ENCODE data around the gene TCHP.

The TCHP gene

DNA sequence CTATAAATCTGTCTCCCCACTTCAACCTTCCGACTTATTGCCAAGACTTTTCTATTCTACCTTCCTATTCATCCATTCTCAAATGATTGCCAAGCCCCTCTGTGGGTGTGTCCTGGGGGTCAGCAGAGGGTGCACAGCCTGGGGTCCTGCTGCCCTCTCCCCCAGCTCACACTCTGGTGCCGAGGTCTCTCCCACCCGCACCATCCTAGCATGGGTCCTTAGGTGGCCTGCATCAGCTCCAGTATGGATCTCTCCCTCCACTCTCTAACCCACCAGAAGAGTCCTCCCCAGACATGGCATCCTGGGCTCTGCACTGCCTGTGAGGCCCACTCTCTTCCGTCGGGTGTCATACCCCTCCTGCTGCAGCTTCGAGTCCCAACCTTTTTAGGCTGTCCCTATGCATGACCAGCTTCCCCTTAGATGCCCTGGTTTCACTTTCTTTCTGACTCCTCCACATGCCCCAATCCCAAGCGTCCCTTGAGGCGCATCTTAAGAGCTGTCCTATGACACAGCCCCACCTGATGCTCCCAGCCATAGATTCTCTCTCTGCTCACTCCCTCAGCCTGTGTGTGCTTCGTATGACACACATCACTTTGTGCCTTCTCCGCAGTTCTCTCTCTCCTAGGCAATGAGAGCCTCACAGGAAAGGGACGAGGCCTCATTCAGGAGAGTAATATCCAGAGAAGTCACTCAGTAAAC is 52.2 kb downstream of the TCHP start:
- Histone ChIP-seq H2AFZ (ENCODE audit: low read depth, low read length) (no peak overlapping the region), H3K4me2 (ENCODE audit: insufficient read depth, low read length) (no peak overlapping the region), H3K9ac (ENCODE audit: low read depth, low read length) (no peak overlapping the region), H3K36me3 (ENCODE audit: insufficient read depth, low read length) (peaks cover 79% of the 10 kb centered on the region), H3K27me3 (ENCODE audit: insufficient read depth, low read length, poor library complexity) (no peaks in the 10 kb centered on the region), H3K27ac (ENCODE audit: low read length) (no peak overlapping the region), H4K20me1 (ENCODE audit: insufficient read depth, low read length) (no peaks in the 10 kb centered on the region), H3K79me2 (ENCODE audit: insufficient read depth, low read length) (no peaks in the 10 kb centered on the region), H3K4me3 (ENCODE audit: low read depth in 1 of 2, low read length in 2 of 2) (no peak overlapping the region), H3K4me1 (ENCODE audit: insufficient read depth, low read length) (no peaks in the 10 kb centered on the region), H3K9me3 (ENCODE audit: insufficient read depth, low read length, severe bottlenecking) (no peaks in the 10 kb centered on the region)
- DNase-seq = no peak
- 0 out of 3 replicates have a peak, but pooled peaks have one; percentile 24 for ATAC-seq (ENCODE audit: insufficient read depth, low read depth)
- no peak for TF ChIP-seq CTCF (IDR thresholded peaks at IDR 0.05; ENCODE audit: borderline replicate concordance, extremely low read depth, low read length, poor library complexity, severe bottlenecking)
- no peak for TF ChIP-seq EZH2 (IDR thresholded peaks at IDR 0.05; ENCODE audit: borderline replicate concordance, low read depth, low read length, severe bottlenecking)

DNA sequence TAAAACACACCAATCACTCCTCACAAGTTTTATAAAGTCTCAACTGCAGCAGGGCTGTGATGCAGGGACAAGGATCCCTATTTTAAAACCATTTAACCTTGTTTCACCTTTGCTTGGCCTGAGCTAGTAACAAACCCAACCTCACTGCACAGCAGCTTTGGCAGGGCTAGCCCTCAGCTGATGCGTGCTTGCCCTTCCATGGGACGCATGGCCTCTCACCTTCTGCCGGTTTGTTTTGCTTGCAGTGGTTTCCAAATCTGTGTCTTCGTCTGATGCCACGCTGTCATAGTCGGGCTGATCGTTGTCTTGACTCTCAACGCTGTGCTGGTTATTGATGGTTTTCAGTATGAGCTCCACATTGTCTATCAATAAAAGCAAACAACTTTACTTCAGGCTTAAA is 52.8 kb downstream of the TCHP start:
- no peak overlapping the region for H2AFZ ChIP-seq (ENCODE audit: low read depth, low read length)
- peaks cover 77% of the 10 kb centered on the region for H3K36me3 ChIP-seq (ENCODE audit: insufficient read depth, low read length)
- H3K79me2 ChIP-seq (ENCODE audit: insufficient read depth, low read length) = no peaks in the 10 kb centered on the region
- DNase-seq (no peak), ATAC-seq (ENCODE audit: insufficient read depth, low read depth) (no peak)
- H3K27me3 ChIP-seq (ENCODE audit: insufficient read depth, low read length, poor library complexity) = no peaks in the 10 kb centered on the region
- no peak overlapping the region for H3K27ac ChIP-seq (ENCODE audit: low read length)
- H3K4me3 ChIP-seq (ENCODE audit: low read depth in 1 of 2, low read length in 2 of 2) = no peak overlapping the region
- H4K20me1 ChIP-seq (ENCODE audit: insufficient read depth, low read length) = no peaks in the 10 kb centered on the region
- no peak overlapping the region for H3K4me2 ChIP-seq (ENCODE audit: insufficient read depth, low read length)
- H3K9me3 ChIP-seq (ENCODE audit: insufficient read depth, low read length, severe bottlenecking) = no peaks in the 10 kb centered on the region
- no peak overlapping the region for H3K9ac ChIP-seq (ENCODE audit: low read depth, low read length)
- TF ChIP-seq EZH2 (IDR thresholded peaks at IDR 0.05; ENCODE audit: borderline replicate concordance, low read depth, low read length, severe bottlenecking) = no peak
- TF ChIP-seq CTCF (IDR thresholded peaks at IDR 0.05; ENCODE audit: borderline replicate concordance, extremely low read depth, low read length, poor library complexity, severe bottlenecking) = no peak
- H3K4me1 ChIP-seq (ENCODE audit: insufficient read depth, low read length) = no peaks in the 10 kb centered on the region

DNA sequence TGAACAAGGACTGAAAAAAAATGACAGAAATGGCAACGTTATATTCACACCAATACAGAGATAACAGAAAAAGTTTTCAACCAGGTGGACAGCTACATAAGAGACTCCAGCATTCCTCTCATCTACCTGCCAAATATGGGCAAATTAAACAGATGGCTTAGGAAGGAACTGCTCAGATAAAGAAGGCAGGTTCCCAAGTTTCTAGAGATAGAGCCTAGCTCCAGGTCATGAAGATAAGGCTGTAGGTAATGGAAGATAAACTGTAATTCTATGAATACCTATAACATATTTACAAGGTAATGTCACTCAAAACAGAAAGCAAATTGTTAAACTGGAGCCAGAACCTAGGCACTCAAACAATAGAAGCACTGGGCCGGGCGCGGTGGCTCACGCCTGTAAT is 53.6 kb downstream of the TCHP start:
- Histone ChIP-seq H3K27ac (ENCODE audit: low read length) (no peak overlapping the region), H3K4me3 (ENCODE audit: low read depth in 1 of 2, low read length in 2 of 2) (no peak overlapping the region), H3K79me2 (ENCODE audit: insufficient read depth, low read length) (no peaks in the 10 kb centered on the region), H3K4me2 (ENCODE audit: insufficient read depth, low read length) (no peak overlapping the region), H3K36me3 (ENCODE audit: insufficient read depth, low read length) (peaks cover 74% of the 10 kb centered on the region), H3K27me3 (ENCODE audit: insufficient read depth, low read length, poor library complexity) (no peaks in the 10 kb centered on the region), H3K9me3 (ENCODE audit: insufficient read depth, low read length, severe bottlenecking) (no peaks in the 10 kb centered on the region), H3K9ac (ENCODE audit: low read depth, low read length) (no peak overlapping the region), H3K4me1 (ENCODE audit: insufficient read depth, low read length) (no peaks in the 10 kb centered on the region), H4K20me1 (ENCODE audit: insufficient read depth, low read length) (no peaks in the 10 kb centered on the region), H2AFZ (ENCODE audit: low read depth, low read length) (no peak overlapping the region)
- DNase-seq (no peak), ATAC-seq (ENCODE audit: insufficient read depth, low read depth) (no peak)
- no peak for TF ChIP-seq EZH2 (IDR thresholded peaks at IDR 0.05; ENCODE audit: borderline replicate concordance, low read depth, low read length, severe bottlenecking)
- TF ChIP-seq CTCF (IDR thresholded peaks at IDR 0.05; ENCODE audit: borderline replicate concordance, extremely low read depth, low read length, poor library complexity, severe bottlenecking) = no peak
